Small intestine (tissue), 7 donors: Measurements from ENCODE around the gene HSD11B1L. TPM values are rescaled to one million over a fixed set of nuclear protein-coding genes. Genes with fewer than 3 reads are reported as not detected.

Experiments used
- DNase-seq, 2 donors: peaks; one replicate each; pipeline versions ENCODE4 v3.0.0 to v3.0.0-alpha.2; 2013
- FAIRE-seq: peaks from 2 replicates; lab custom pipeline; 2012; peaks lifted over from hg19 to GRCh38; lab: Jason Lieb, UNC
- H3K27ac ChIP-seq, 3 donors: one replicate each; pipeline ENCODE4 v1.5.1; 2013; ENCODE audit warnings: low read length in 2 of 3, mild to moderate bottlenecking in 2 of 3, control low read depth in 1 of 3, inconsistent platforms in 1 of 3, low read depth in 1 of 3, moderate library complexity in 1 of 3
- H3K27me3 ChIP-seq, 3 donors: one replicate each; pipeline ENCODE4 v1.6.1; 2013; ENCODE audit warnings: low read length in 3 of 3, inconsistent platforms in 1 of 3; ENCODE audit not compliant: control insufficient read depth in 3 of 3, insufficient read depth in 3 of 3
- H3K36me3 ChIP-seq, 3 donors: one replicate each; pipeline ENCODE4 v1.6.1; 2013; ENCODE audit warnings: low read length in 3 of 3, inconsistent platforms in 1 of 3, low read depth in 1 of 3, mild to moderate bottlenecking in 1 of 3, moderate library complexity in 1 of 3; ENCODE audit not compliant: control insufficient read depth in 3 of 3, insufficient read depth in 2 of 3
- H3K4me1 ChIP-seq, 3 donors: one replicate each; pipeline ENCODE4 v1.6.1; 2013; ENCODE audit warnings: low read length in 2 of 3, inconsistent platforms in 1 of 3, low read depth in 1 of 3, mild to moderate bottlenecking in 1 of 3, moderate library complexity in 1 of 3; ENCODE audit not compliant: control insufficient read depth in 3 of 3, insufficient read depth in 2 of 3
- H3K4me3 ChIP-seq, 3 donors: one replicate each; pipeline ENCODE4 v1.5.1; 2013; ENCODE audit warnings: low read length in 3 of 3, control low read depth in 1 of 3, inconsistent platforms in 1 of 3, low read depth in 1 of 3, mild to moderate bottlenecking in 1 of 3, moderate library complexity in 1 of 3
- H3K9me3 ChIP-seq, 2 donors: one replicate each; pipeline ENCODE4 v1.6.1; 2013; ENCODE audit warnings: low read depth in 1 of 2, low read length in 1 of 2; ENCODE audit not compliant: control insufficient read depth in 2 of 2, insufficient read depth in 1 of 2
- WGBS, 3 donors: extraction: QIAGEN DNeasy Blood & Tissue Kit; methylation state at CpG; one replicate each; pipeline ENCODE4 v1.1.7; 2013; 5-methylcytosine and 5-hydroxymethylcytosine counted together
- polyA plus RNA-seq, 4 donors: library from polyadenylated mRNA; stranded (reverse) in 3 of 4; unstranded in 1 of 4; fragments of 200-250 nt in 3 of 4; fragments of 120-200 nt in 1 of 4; gene quantifications; one replicate each; pipeline versions ENCODE4 v1.2.1 to v1.2.3, GENCODE V29; 2013
- donor health status: healthy with polysubstance abuse.
- donor health status: control.
- donor health status: control.
- donor health status: Bipolar disorder and iron deficiency.
- donor health status: healthy.

HSD11B1L gene
- polyA plus RNA-seq, 4 donors, result 4.5 to 6.0 (median 4.6) TPM

GRCh38 chr19:5691822-5692722 is 11.2 kb downstream of the HSD11B1L start:
- H3K4me1 ChIP-seq, result peaks cover 0 to 17% (median 0%) of the 10 kb centered on the region in 3 donors
- peak overlapping the region in 2 of 3 donors; percentile 72 to 94 for H3K4me3 ChIP-seq
- H3K27me3 ChIP-seq, result no peaks in the 10 kb centered on the region
- H3K9me3 ChIP-seq, result no peaks in the 10 kb centered on the region
- no peak for FAIRE-seq
- no peak for DNase-seq
- peaks cover 3 to 63% (median 12%) of the 10 kb centered on the region in 3 donors for H3K36me3 ChIP-seq
- 33 to 52% (median 37%) methylated on average over 33 to 42 of the region's 42 CpGs for WGBS, 3 donors
- peak overlapping the region in 2 of 3 donors; percentile 84 to 87 for H3K27ac ChIP-seq

GRCh38 chr19:5692723-5693194 is 11.9 kb downstream of the HSD11B1L start:
- Histone ChIP-seq H3K4me1 (peaks cover 0 to 14% (median 0%) of the 10 kb centered on the region in 3 donors), H3K36me3 (peaks cover 3 to 69% (median 13%) of the 10 kb centered on the region in 3 donors), H3K27ac (no peak overlapping the region), H3K9me3 (no peaks in the 10 kb centered on the region), H3K4me3 (no peak overlapping the region), H3K27me3 (no peaks in the 10 kb centered on the region)
- FAIRE-seq, result no peak
- 67 to 85% (median 75%) methylated on average over 6 to 7 of the region's 7 CpGs for WGBS, 3 donors
- no peak for DNase-seq

- H3K9me3 ChIP-seq, result no peaks in the 10 kb centered on the region
- WGBS, 3 donors, result 80 to 84% (median 83%) methylated on average over 36 to 39 of the region's 39 CpGs
- H3K4me1 ChIP-seq, result peaks cover 0 to 14% (median 0%) of the 10 kb centered on the region in 3 donors
- H3K4me3 ChIP-seq, result no peak overlapping the region
- peaks cover 3 to 75% (median 18%) of the 10 kb centered on the region in 3 donors for H3K36me3 ChIP-seq
- DNase-seq, result no peak
- H3K27me3 ChIP-seq, result no peaks in the 10 kb centered on the region
- no peak overlapping the region for H3K27ac ChIP-seq
- no peak for FAIRE-seq
These were observed 12.7 kb downstream of the HSD11B1L start for GRCh38 chr19:5693195-5694166.

- H3K9me3 ChIP-seq, result no peaks in the 10 kb centered on the region
- H3K27ac ChIP-seq, result no peak overlapping the region
- WGBS, 3 donors, result 89 to 92% (median 91%) methylated on average over 41 to 45 of the region's 45 CpGs
- H3K4me1 ChIP-seq, result peaks cover 0 to 14% (median 0%) of the 10 kb centered on the region in 3 donors
- peaks cover 6 to 84% (median 23%) of the 10 kb centered on the region in 3 donors for H3K36me3 ChIP-seq
- FAIRE-seq, result no peak
- no peak for DNase-seq
- no peak overlapping the region for H3K4me3 ChIP-seq
- H3K27me3 ChIP-seq, result no peaks in the 10 kb centered on the region
These were observed 13.5 kb downstream of the HSD11B1L start for GRCh38 chr19:5694167-5694955.

GRCh38 chr19:5694956-5695648 is 14.3 kb downstream of the HSD11B1L start:
- Histone ChIP-seq H3K4me1 (peaks cover 0 to 14% (median 0%) of the 10 kb centered on the region in 3 donors), H3K9me3 (no peaks in the 10 kb centered on the region), H3K4me3 (no peak overlapping the region), H3K27ac (no peak overlapping the region), H3K27me3 (no peaks in the 10 kb centered on the region), H3K36me3 (peaks cover 6 to 90% (median 23%) of the 10 kb centered on the region in 3 donors)
- no peak for FAIRE-seq
- WGBS, 3 donors, result 87 to 92% (median 89%) methylated on average over 8 of the region's 8 CpGs
- DNase-seq, result no peak

- Histone ChIP-seq H3K4me3 (no peak overlapping the region), H3K36me3 (peaks cover 9 to 96% (median 23%) of the 10 kb centered on the region in 3 donors), H3K9me3 (no peaks in the 10 kb centered on the region), H3K27ac (no peak overlapping the region), H3K27me3 (no peaks in the 10 kb centered on the region), H3K4me1 (peaks cover 0 to 14% (median 0%) of the 10 kb centered on the region in 3 donors)
- 84 to 85% (median 85%) methylated on average over 28 of the region's 28 CpGs for WGBS, 3 donors
- DNase-seq (no peak), FAIRE-seq (no peak)
These were observed 14.9 kb downstream of the HSD11B1L start for GRCh38 chr19:5695649-5696195.
